ENCODE measurements around the gene ADH1C. TPM values are rescaled to one million over a fixed set of nuclear protein-coding genes. Genes with fewer than 3 reads are reported as not detected.
"Not testable (repeated sequence)": the region's sequence is repeated elsewhere in the genome, so short reads cannot be mapped to it uniquely, and the experiment has no call there.

Gene ADH1C
- polyA plus RNA-seq (ENCODE audit: insufficient read length in 4 of 4): 100 to 1,000 TPM in 3 of 4 donors, 10 to 100 TPM in 1; 86.3 to 149 (median 117) TPM

- DNase-seq (ENCODE audit: low read depth in 4 of 4, low spot score in 2 of 4): peak in 3 of 4 donors; percentile 15 to 61 (median 56)
These were observed at the start of gene ADH1C for GRCh38 chr4:99352602-99353537. ADH1C (minus strand) TSS chr4:99352746; CDS start chr4:99352675, 71 bp downstream.

GRCh38 chr4:99400831-99401230, 48.3 kb upstream of the ADH1C start:
- no peak for DNase-seq (ENCODE audit: low read depth in 4 of 4, low spot score in 2 of 4)

GRCh38 chr4:99399017-99399416, 46.5 kb upstream of the ADH1C start:
- DNase-seq (ENCODE audit: low read depth in 4 of 4, low spot score in 2 of 4): no peak

GRCh38 chr4:99395595-99396364, 43.2 kb upstream of the ADH1C start:
- no peak for DNase-seq (ENCODE audit: low read depth in 4 of 4, low spot score in 2 of 4)

- DNase-seq (ENCODE audit: low read depth in 4 of 4, low spot score in 2 of 4): no peak
These were observed 42.4 kb upstream of the ADH1C start for GRCh38 chr4:99394896-99395295.

- DNase-seq (ENCODE audit: low read depth in 4 of 4, low spot score in 2 of 4): no peak
These were observed 37.5 kb upstream of the ADH1C start for GRCh38 chr4:99390055-99390454.

- no peak for DNase-seq (ENCODE audit: low read depth in 4 of 4, low spot score in 2 of 4)
These were observed 37.1 kb upstream of the ADH1C start for GRCh38 chr4:99389606-99390005.

- peak in 3 of 4 donors; percentile 51 to 65 (median 61) for DNase-seq (ENCODE audit: low read depth in 4 of 4, low spot score in 2 of 4)
These were observed 31.4 kb upstream of the ADH1C start for GRCh38 chr4:99383833-99384392.

- DNase-seq (ENCODE audit: low read depth in 4 of 4, low spot score in 2 of 4): no peak
These were observed 30.9 kb upstream of the ADH1C start for GRCh38 chr4:99383399-99383798.

- DNase-seq (ENCODE audit: low read depth in 4 of 4, low spot score in 2 of 4): no peak
These were observed 30.3 kb upstream of the ADH1C start for GRCh38 chr4:99382745-99383360.

GRCh38 chr4:99381588-99382175, 29.1 kb upstream of the ADH1C start:
- DNase-seq (ENCODE audit: low read depth in 4 of 4, low spot score in 2 of 4): no peak

GRCh38 chr4:99379571-99379970, 27.0 kb upstream of the ADH1C start:
- no peak for DNase-seq (ENCODE audit: low read depth in 4 of 4, low spot score in 2 of 4)

GRCh38 chr4:99378876-99379275, 26.3 kb upstream of the ADH1C start:
- no peak for DNase-seq (ENCODE audit: low read depth in 4 of 4, low spot score in 2 of 4)

- not testable (repeated sequence) for DNase-seq (ENCODE audit: low read depth in 4 of 4, low spot score in 2 of 4)
These were observed 24.8 kb upstream of the ADH1C start for GRCh38 chr4:99377341-99377740.

- DNase-seq (ENCODE audit: low read depth in 4 of 4, low spot score in 2 of 4): not testable (repeated sequence)
These were observed 19.9 kb upstream of the ADH1C start for GRCh38 chr4:99372464-99372863.

- DNase-seq (ENCODE audit: low read depth in 4 of 4, low spot score in 2 of 4): not testable (repeated sequence)
These were observed 15.3 kb upstream of the ADH1C start for GRCh38 chr4:99367817-99368216.

GRCh38 chr4:99366491-99366890, 13.9 kb upstream of the ADH1C start:
- DNase-seq (ENCODE audit: low read depth in 4 of 4, low spot score in 2 of 4): no peak

GRCh38 chr4:99362768-99363167, 10.2 kb upstream of the ADH1C start:
- no peak for DNase-seq (ENCODE audit: low read depth in 4 of 4, low spot score in 2 of 4)

- DNase-seq (ENCODE audit: low read depth in 4 of 4, low spot score in 2 of 4): no peak
These were observed 9.3 kb upstream of the ADH1C start for GRCh38 chr4:99361899-99362275.

- DNase-seq (ENCODE audit: low read depth in 4 of 4, low spot score in 2 of 4): no peak
These were observed 8.8 kb upstream of the ADH1C start for GRCh38 chr4:99361268-99361898.

All from left renal cortex interstitium (tissue), 4 donors.